CD4-positive, alpha-beta T cell (primary cell): ENCODE results near the gene STRADB. TPM values are rescaled to one million over a fixed set of nuclear protein-coding genes. Genes with fewer than 3 reads are reported as not detected.
A peak's percentile ranks its signal among the peaks of the same experiment; 100 is the strongest.

Experiments used
- ATAC-seq: fragments of 200-7000 bp; cut with Tn5 transposase; one replicate; pipeline ENCODE4 v1.10.0; 2022; ENCODE audit warnings: mild to moderate bottlenecking; ENCODE audit not compliant: poor library complexity
- CTCF ChIA-PET: fragments of 350-600 bp; sonication (Branson Sonifier 250); formaldehyde crosslinking; loops from one replicate; lab custom pipeline; 2021; ENCODE audit warnings: antibody characterized with exemption, inconsistent platforms; lab: Charles Lee
- POLR2A ChIA-PET: fragments of 350-600 bp; sonication (Branson Sonifier 250); formaldehyde crosslinking; loops from one replicate; lab custom pipeline; 2021; ENCODE audit warnings: antibody characterized with exemption, inconsistent platforms; lab: Charles Lee
- DNase-seq, 14 experiments: peaks; one replicate each; pipeline ENCODE4 v3.0.0-alpha.2; 2013 to 2020; ENCODE audit warnings: mixed read lengths in 2 of 14
- H3K27ac ChIP-seq, 2 donors: one replicate each; pipeline versions ENCODE4 v1.5.1 to v1.7.0; 2013; ENCODE audit warnings: low read length in 2 of 2, low read depth in 1 of 2, mild to moderate bottlenecking in 1 of 2
- H3K27me3 ChIP-seq, 2 experiments: 1 replicate in 1 of 2; 2 replicates in 1 of 2; pipeline versions ENCODE4 v1.6.1 to v1.7.0; 2013; ENCODE audit warnings: low read length in 2 of 2, control low read depth in 1 of 2, mild to moderate bottlenecking in 1 of 2, moderate library complexity in 1 of 2; ENCODE audit not compliant: insufficient read depth in 2 of 2, control insufficient read depth in 1 of 2
- H3K36me3 ChIP-seq: one replicate; pipeline ENCODE4 v1.6.1; 2013; ENCODE audit warnings: low read length, control low read depth; ENCODE audit not compliant: insufficient read depth
- H3K4me1 ChIP-seq: one replicate; pipeline ENCODE4 v1.6.1; 2013; ENCODE audit warnings: low read length, control low read depth; ENCODE audit not compliant: insufficient read depth
- H3K4me3 ChIP-seq: one replicate; pipeline ENCODE4 v1.5.1; 2013; ENCODE audit warnings: mild to moderate bottlenecking, low read length, moderate library complexity
- H3K9me3 ChIP-seq, 2 experiments: 1 replicate in 1 of 2; 2 replicates in 1 of 2; pipeline versions ENCODE4 v1.6.1 to v1.7.0; 2013; ENCODE audit warnings: low read length in 2 of 2, mild to moderate bottlenecking in 2 of 2, control low read depth in 1 of 2, moderate library complexity in 1 of 2; ENCODE audit not compliant: control insufficient read depth in 1 of 2, insufficient read depth in 1 of 2
- H3K27ac Mint-ChIP-seq: one replicate; pipeline ENCODE4 v1.8.0; 2020; ENCODE audit warnings: mixed read lengths
- H3K27me3 Mint-ChIP-seq: one replicate; pipeline ENCODE4 v1.8.0; 2021; ENCODE audit warnings: mixed read lengths
- H3K36me3 Mint-ChIP-seq: one replicate; pipeline ENCODE4 v1.8.0; 2021; ENCODE audit warnings: low read depth, mixed read lengths
- H3K4me1 Mint-ChIP-seq: one replicate; pipeline ENCODE4 v1.8.0; 2021; ENCODE audit warnings: low read depth, mixed read lengths
- H3K4me3 Mint-ChIP-seq: one replicate; pipeline ENCODE4 v1.8.0; 2020; ENCODE audit warnings: mild to moderate bottlenecking, mixed read lengths
- H3K9me3 Mint-ChIP-seq: one replicate; pipeline ENCODE4 v1.8.0; 2020; ENCODE audit warnings: mixed read lengths
- CTCF ChIP-seq: fragments of 200-600 bp; IDR thresholded peaks from one replicate; pipeline ENCODE4 v1.8.0; 2022; ENCODE audit warnings: antibody characterized with exemption, mild to moderate bottlenecking
- intact Hi-C, 2 experiments: fragments of 100-400 bp; cut with DNase I in 1 of 2; cut with micrococcal nuclease in 1 of 2; formaldehyde crosslinking; loops; one replicate each; pipeline versions ENCODE4 v1.15.1 to v1.9.0; 2023 to 2025; cut with DNase I, micrococcal nuclease
- total RNA-seq, 174 experiments: library from RNA in 2 of 174; stranded (reverse) in 2 of 174; gene quantifications; one replicate each; pipeline ENCODE4 v1.2.3 and lab custom pipeline; 2021 to 2026

STRADB gene
- total RNA-seq, 2 experiments from 2014 or later: 4.2 to 5.6 TPM

GRCh38 chr2:201430839-201431238, 20.7 kb upstream of the STRADB start:
- intact Hi-C loops: loop anchor here in 1 of 2 experiments (10.0 kb wide), 1 partner anchor 944 kb away; the partner anchor contains the start of gene BMPR2

GRCh38 chr2:201432038-201432620, 19.4 kb upstream of the STRADB start:
- H3K4me1 ChIP-seq: peaks cover 25% of the 10 kb centered on the region
- Mint-ChIP-seq H3K9me3 (no peaks in the 10 kb centered on the region), H3K4me1 (peaks cover 71% of the 10 kb centered on the region), H3K27me3 (no peaks in the 10 kb centered on the region), H3K36me3 (peaks cover 7% of the 10 kb centered on the region), H3K27ac (peak overlapping the region; percentile 88), H3K4me3 (peak overlapping the region; percentile 59)
- no peaks in the 10 kb centered on the region for H3K9me3 ChIP-seq
- H3K27me3 ChIP-seq: no peaks in the 10 kb centered on the region
- H3K27ac ChIP-seq: peak overlapping the region; percentile 13 to 57
- no peaks in the 10 kb centered on the region for H3K36me3 ChIP-seq
- intact Hi-C loops: loop anchor here (2.0 to 10.0 kb wide), 2 partner anchors 19 to 943 kb away; partner anchors contain the start of genes BMPR2 (in 1 of the 2), STRADB (in 1 of the 2) and TRAK2 (in 1 of the 2)
- no peak overlapping the region for H3K4me3 ChIP-seq
- DNase-seq (peak in 3 of 14 experiments; percentile 55 to 75 (median 59)), ATAC-seq (peak; percentile 95)
- no peak for TF ChIP-seq CTCF
- POLR2A ChIA-PET: interaction anchor here (0.6 to 5.0 kb wide), 4 partner anchors 15 to 1810 kb away, joined by 3 to 48 read pairs (median 7); partner anchors contain the start of genes STRADB and TRAK2
- CTCF ChIA-PET: interaction anchor here (0.6 to 5.2 kb wide), 4 partner anchors 11 to 288 kb away, joined by 3 to 28 read pairs (median 5); partner anchors contain the start of genes STRADB and TRAK2

More at GRCh38 chr2:201430839-201431238, 20.7 kb upstream of the STRADB start:
- Histone ChIP-seq H3K27ac (no peak overlapping the region), H3K36me3 (no peaks in the 10 kb centered on the region), H3K9me3 (no peaks in the 10 kb centered on the region), H3K4me1 (peaks cover 25% of the 10 kb centered on the region), H3K4me3 (no peak overlapping the region), H3K27me3 (no peaks in the 10 kb centered on the region)
- peaks cover 64% of the 10 kb centered on the region for H3K4me1 Mint-ChIP-seq
- H3K27ac Mint-ChIP-seq: peak overlapping the region; percentile 88
- no peaks in the 10 kb centered on the region for H3K9me3 Mint-ChIP-seq
- CTCF ChIA-PET: interaction anchor here (1.1 to 5.2 kb wide), 2 partner anchors 16 to 21 kb away, joined by 4 to 28 read pairs; partner anchors contain the start of genes STRADB and TRAK2
- H3K36me3 Mint-ChIP-seq: peaks cover 7% of the 10 kb centered on the region
- TF ChIP-seq CTCF: no peak
- no peak for ATAC-seq
- DNase-seq: no peak
- H3K4me3 Mint-ChIP-seq: no peak overlapping the region
- POLR2A ChIA-PET: interaction anchor here (0.6 to 5.0 kb wide), 2 partner anchors 17 to 20 kb away, joined by 3 to 48 read pairs; partner anchors contain the start of genes STRADB and TRAK2
- no peaks in the 10 kb centered on the region for H3K27me3 Mint-ChIP-seq

- no peak for TF ChIP-seq CTCF
- DNase-seq (no peak), ATAC-seq (no peak)
- ChIA-PET POLR2A (interaction anchor here (0.6 to 5.0 kb wide), 5 partner anchors 14 to 1809 kb away, joined by 3 to 48 read pairs (median 4); partner anchors contain the start of genes STRADB and TRAK2), CTCF (interaction anchor here (0.6 to 5.2 kb wide), 3 partner anchors 10 to 289 kb away, joined by 3 to 28 read pairs (median 6); no protein-coding TSS in a partner anchor)
- Histone ChIP-seq H3K27me3 (no peaks in the 10 kb centered on the region), H3K4me3 (no peak overlapping the region), H3K9me3 (no peaks in the 10 kb centered on the region), H3K4me1 (peaks cover 25% of the 10 kb centered on the region), H3K27ac (peak overlapping the region; percentile 13 to 57), H3K36me3 (no peaks in the 10 kb centered on the region)
- Mint-ChIP-seq H3K9me3 (no peaks in the 10 kb centered on the region), H3K27me3 (no peaks in the 10 kb centered on the region), H3K4me3 (no peak overlapping the region), H3K36me3 (peaks cover 7% of the 10 kb centered on the region), H3K4me1 (peaks cover 77% of the 10 kb centered on the region), H3K27ac (peak overlapping the region; percentile 88)
- intact Hi-C loops: loop anchor here (2.0 to 10.0 kb wide), 2 partner anchors 18 to 942 kb away; partner anchors contain the start of genes BMPR2 (in 1 of the 2), STRADB (in 1 of the 2) and TRAK2 (in 1 of the 2)
These were observed 18.7 kb upstream of the STRADB start for GRCh38 chr2:201432621-201433393.
